ENCODE measurements around the gene PPP6R2.

DNA sequence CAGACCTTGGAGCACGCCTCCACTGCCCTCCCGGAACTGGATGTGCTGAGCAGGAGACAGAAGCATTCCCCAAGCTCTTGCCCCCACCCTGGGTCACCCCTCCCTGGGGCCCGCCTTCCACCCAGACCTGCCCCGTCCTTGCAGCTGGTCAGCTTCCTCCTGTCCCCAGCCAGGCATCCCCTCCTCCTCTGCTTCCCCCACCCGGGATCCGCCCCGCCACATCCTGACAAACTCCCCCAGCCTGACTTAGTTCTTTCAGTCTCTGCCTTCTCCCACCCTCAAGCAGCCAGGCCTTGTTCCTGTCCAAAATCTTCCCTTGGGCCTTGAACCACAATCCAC is 34.6 kb upstream of the PPP6R2 start:
- TF ChIP-seq, protein P1, sequence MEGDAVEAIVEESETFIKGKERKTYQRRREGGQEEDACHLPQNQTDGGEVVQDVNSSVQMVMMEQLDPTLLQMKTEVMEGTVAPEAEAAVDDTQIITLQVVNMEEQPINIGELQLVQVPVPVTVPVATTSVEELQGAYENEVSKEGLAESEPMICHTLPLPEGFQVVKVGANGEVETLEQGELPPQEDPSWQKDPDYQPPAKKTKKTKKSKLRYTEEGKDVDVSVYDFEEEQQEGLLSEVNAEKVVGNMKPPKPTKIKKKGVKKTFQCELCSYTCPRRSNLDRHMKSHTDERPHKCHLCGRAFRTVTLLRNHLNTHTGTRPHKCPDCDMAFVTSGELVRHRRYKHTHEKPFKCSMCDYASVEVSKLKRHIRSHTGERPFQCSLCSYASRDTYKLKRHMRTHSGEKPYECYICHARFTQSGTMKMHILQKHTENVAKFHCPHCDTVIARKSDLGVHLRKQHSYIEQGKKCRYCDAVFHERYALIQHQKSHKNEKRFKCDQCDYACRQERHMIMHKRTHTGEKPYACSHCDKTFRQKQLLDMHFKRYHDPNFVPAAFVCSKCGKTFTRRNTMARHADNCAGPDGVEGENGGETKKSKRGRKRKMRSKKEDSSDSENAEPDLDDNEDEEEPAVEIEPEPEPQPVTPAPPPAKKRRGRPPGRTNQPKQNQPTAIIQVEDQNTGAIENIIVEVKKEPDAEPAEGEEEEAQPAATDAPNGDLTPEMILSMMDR (conservative IDR thresholded peaks at IDR 0.05 in 1 of 2, IDR thresholded peaks at IDR 0.05 in 1 of 2; ENCODE audit: extremely low read depth in 1 of 2, insufficient read depth in 1 of 2, low read depth in 1 of 2, low read length in 2 of 2): no peak
- TF ChIP-seq EZH2 (IDR thresholded peaks at IDR 0.05; ENCODE audit: borderline replicate concordance, low read length): no peak
